HCT116 (cell line): Measurements from ENCODE around the gene BCL2L13. TPM values are rescaled to one million over a fixed set of nuclear protein-coding genes. Genes with fewer than 3 reads are reported as not detected.

ENCODE experiments used
- ATAC-seq: fragments of 200-7000 bp; cut with Tn5 transposase; 2 replicates; pipeline ENCODE4 v1.9.1; 2020; ENCODE audit warnings: mild to moderate bottlenecking, moderate library complexity
- BruUV-seq: library from RNA; stranded (reverse); fragments of 400-500 nt; replicated peaks from 2 replicates; lab custom pipeline; 2021; lab: Mats Ljungman, UMichigan
- CTCF ChIA-PET: fragments of 300-600 bp; sonication (Branson Sonifier 250); formaldehyde crosslinking; loops from one replicate; lab custom pipeline; 2021; ENCODE audit warnings: antibody characterized with exemption; lab: Charles Lee
- POLR2A ChIA-PET: fragments of 300-600, 350-600 bp; sonication (Branson Sonifier 250); formaldehyde crosslinking; loops from one replicate; lab custom pipeline; 2021; ENCODE audit warnings: antibody characterized with exemption; lab: Charles Lee
- RAD21 ChIA-PET, 2 experiments: fragments of 300-600 bp; sonication (Branson Sonifier 250); formaldehyde crosslinking; loops; one replicate each; lab custom pipeline; 2023; ENCODE audit warnings: low total read pairs in 2 of 2; ENCODE audit not compliant: uncharacterized antibody in 2 of 2, unreplicated experiment in 2 of 2, low non-redundant PET in 1 of 2; lab: Charles Lee
- DNase-seq: peaks from one replicate; pipeline ENCODE4 v3.0.0-alpha.2; 2010; ENCODE audit warnings: low read depth, low spot score
- H2AFZ ChIP-seq: fragments of 200-600 bp; shearing (Covaris generic), sonication (generic); 2 replicates; pipeline ENCODE4 v1.6.1; 2017; ENCODE audit warnings: low read depth, mixed run types, mixed read lengths, antibody characterized with exemption, low read length; ENCODE audit not compliant: poor library complexity, severe bottlenecking
- H3K27ac ChIP-seq: 2 replicates; pipeline ENCODE4 v1.5.1; 2012; ENCODE audit warnings: low read depth, low read length
- H3K27me3 ChIP-seq: fragments of 200-600 bp; sonication (generic); 2 replicates; pipeline ENCODE4 v1.6.1; 2016; ENCODE audit warnings: mixed run types, low read length, mixed read lengths; ENCODE audit not compliant: insufficient read depth
- H3K36me3 ChIP-seq, 2 experiments: fragments of 200-500 bp in 1 of 2; fragments of 200-600 bp in 1 of 2; sonication (Bioruptor generic) in 1 of 2; sonication (generic) in 1 of 2; 2 replicates each; pipeline versions ENCODE4 v1.5.1 to v1.6.1; 2014 to 2016; ENCODE audit warnings: low read length in 2 of 2, inconsistent platforms in 1 of 2, mixed read lengths in 1 of 2, mixed run types in 1 of 2; ENCODE audit not compliant: insufficient read depth in 2 of 2, control insufficient read depth in 1 of 2
- H3K4me1 ChIP-seq, 2 experiments: fragments of 200-600 bp in 1 of 2; sonication (generic) in 1 of 2; 2 replicates each; pipeline versions ENCODE4 v1.5.1 to v1.6.1; 2012 to 2017; ENCODE audit warnings: low read length in 2 of 2, inconsistent platforms in 1 of 2, mild to moderate bottlenecking in 1 of 2, mixed read lengths in 1 of 2, mixed run types in 1 of 2, moderate library complexity in 1 of 2; ENCODE audit not compliant: insufficient read depth in 2 of 2, control insufficient read depth in 1 of 2
- H3K4me2 ChIP-seq: fragments of 200-600 bp; sonication (generic); 2 replicates; pipeline ENCODE4 v1.6.1; 2017; ENCODE audit warnings: mixed run types, low read length, mixed read lengths
- H3K4me3 ChIP-seq, 2 experiments: fragments of 200-600 bp in 1 of 2; sonication (generic) in 1 of 2; replicated peaks in 1 of 2; 2 replicates each; pipeline ENCODE4 v1.5.1; 2011 to 2016; ENCODE audit warnings: low read length in 2 of 2, control low read depth in 1 of 2, low read depth in 1 of 2, mild to moderate bottlenecking in 1 of 2, mixed read lengths in 1 of 2, mixed run types in 1 of 2
- H3K79me2 ChIP-seq: fragments of 200-600 bp; sonication (generic); 2 replicates; pipeline ENCODE4 v1.6.1; 2017; ENCODE audit warnings: mild to moderate bottlenecking, mixed run types, low read length, moderate library complexity, mixed read lengths; ENCODE audit not compliant: insufficient read depth
- H3K9ac ChIP-seq: fragments of 200-600 bp; sonication (generic); 2 replicates; pipeline ENCODE4 v1.6.1; 2016; ENCODE audit warnings: low read length, mixed read lengths
- H3K9me2 ChIP-seq: fragments of 200-600 bp; sonication (generic), shearing (Covaris generic); 2 replicates; pipeline ENCODE4 v1.6.1; 2017; ENCODE audit warnings: mixed run types, mild to moderate bottlenecking, moderate library complexity; ENCODE audit not compliant: insufficient read depth
- H3K9me3 ChIP-seq, 2 experiments: fragments of 200-500 bp in 1 of 2; fragments of 200-600 bp in 1 of 2; sonication (Bioruptor generic) in 1 of 2; sonication (generic) in 1 of 2; 2 replicates each; pipeline ENCODE4 v1.6.1; 2014 to 2017; ENCODE audit warnings: low read length in 2 of 2, mixed read lengths in 2 of 2, inconsistent platforms in 1 of 2, low read depth in 1 of 2, mild to moderate bottlenecking in 1 of 2, mixed run types in 1 of 2, moderate library complexity in 1 of 2; ENCODE audit not compliant: control insufficient read depth in 1 of 2, insufficient read depth in 1 of 2
- H4K20me1 ChIP-seq: fragments of 200-600 bp; sonication (generic), shearing (Covaris generic); 2 replicates; pipeline ENCODE4 v1.6.1; 2017; ENCODE audit warnings: mixed run types, mild to moderate bottlenecking, moderate library complexity; ENCODE audit not compliant: insufficient read depth
- ATF3 ChIP-seq: IDR thresholded peaks from 2 replicates; pipeline ENCODE4 v1.6.1; 2012
- CBX3 ChIP-seq: IDR thresholded peaks from 2 replicates; pipeline ENCODE4 v1.6.1; 2012; ENCODE audit warnings: low read depth
- CTCF ChIP-seq, 3 experiments: fragments of 200-600 bp in 1 of 3; sonication (generic) in 1 of 3; IDR thresholded peaks in 2 of 3; conservative IDR thresholded peaks in 1 of 3; 2 replicates each; pipeline ENCODE4 v1.5.1; 2012 to 2017; ENCODE audit warnings: low read depth in 2 of 3, low read length in 2 of 3, antibody characterized with exemption in 1 of 3, borderline replicate concordance in 1 of 3, control low read depth in 1 of 3, mild to moderate bottlenecking in 1 of 3, mixed read lengths in 1 of 3, mixed run types in 1 of 3, moderate library complexity in 1 of 3; ENCODE audit not compliant: insufficient read depth in 1 of 3
- EGR1 ChIP-seq: IDR thresholded peaks from 2 replicates; pipeline ENCODE4 v1.6.1; 2012; ENCODE audit warnings: low read depth
- ELF1 ChIP-seq: IDR thresholded peaks from 2 replicates; pipeline ENCODE4 v1.6.1; 2012; ENCODE audit warnings: low read depth, borderline replicate concordance
- EZH2 ChIP-seq: fragments of 200-600 bp; sonication (generic); IDR thresholded peaks from 2 replicates; pipeline ENCODE4 v1.6.1; 2017; ENCODE audit warnings: antibody characterized with exemption, mixed run types
- EZH2phosphoT487 ChIP-seq: fragments of 200-600 bp; IDR thresholded peaks from 2 replicates; pipeline ENCODE4 v1.6.1; 2018; ENCODE audit warnings: antibody characterized with exemption, borderline replicate concordance
- FOSL1 ChIP-seq: IDR thresholded peaks from 2 replicates; pipeline ENCODE4 v1.6.1; 2012; ENCODE audit warnings: low read depth
- POLR2AphosphoS5 ChIP-seq: IDR thresholded peaks from 2 replicates; pipeline ENCODE4 v1.6.1; 2011; ENCODE audit warnings: mild to moderate bottlenecking, low read depth, low read length, moderate library complexity
- RAD21 ChIP-seq: IDR thresholded peaks from 2 replicates; pipeline ENCODE4 v1.6.1; 2012; ENCODE audit warnings: low read depth, mild to moderate bottlenecking
- REST ChIP-seq: IDR thresholded peaks from 2 replicates; pipeline ENCODE4 v1.6.1; 2012; ENCODE audit warnings: low read depth
- SIN3A ChIP-seq: IDR thresholded peaks from 2 replicates; pipeline ENCODE4 v1.6.1; 2012; ENCODE audit warnings: low read depth
- SRF ChIP-seq: IDR thresholded peaks from 2 replicates; pipeline ENCODE4 v1.6.1; 2012; ENCODE audit warnings: low read depth
- TCF7L2 ChIP-seq: IDR thresholded peaks from 2 replicates; pipeline ENCODE4 v1.7.0; 2011; ENCODE audit warnings: borderline replicate concordance, inconsistent platforms; ENCODE audit not compliant: insufficient read depth, insufficient read length; ENCODE audit errors: extremely low read depth
- YY1 ChIP-seq: IDR thresholded peaks from 2 replicates; pipeline ENCODE4 v1.6.1; 2011; ENCODE audit warnings: low read length, low read depth, moderate library complexity, mild to moderate bottlenecking; ENCODE audit not compliant: insufficient replicate concordance; ENCODE audit errors: extremely low read depth
- intact Hi-C: fragments of 100-400 bp; cut with micrococcal nuclease; formaldehyde crosslinking; loops from 2 replicates; pipeline ENCODE4 v1.10.0; 2022
- total RNA-seq: library from RNA; stranded (reverse); gene quantifications from one replicate; pipeline ENCODE4 v1.2.1, GENCODE V29; 2021; ENCODE audit not compliant: unreplicated experiment

The BCL2L13 gene
- total RNA-seq, 1 experiment from 2014 or later = 38.6 TPM

DNA sequence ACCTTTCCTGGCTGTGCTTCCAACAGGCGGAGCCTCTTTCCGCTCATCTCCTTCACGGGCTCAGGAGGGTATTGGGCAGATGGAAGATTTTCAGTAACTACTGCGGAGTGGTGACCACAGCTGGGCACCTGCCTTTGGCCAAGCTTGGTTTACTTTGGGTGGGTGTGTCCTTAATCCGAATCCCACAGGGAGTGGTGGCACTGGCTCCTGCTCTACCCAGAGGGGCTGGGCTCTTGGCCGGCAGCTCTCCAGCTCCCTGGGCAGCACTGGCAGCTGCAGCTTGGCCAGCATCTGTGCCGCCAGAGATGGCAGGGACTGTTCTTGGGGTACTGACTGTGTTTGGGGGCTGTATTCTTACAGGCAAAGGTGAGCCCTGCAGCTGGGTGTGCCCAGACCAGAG is 105.9 kb downstream of the BCL2L13 start:
- Histone ChIP-seq H4K20me1 (no peaks in the 10 kb centered on the region), H3K4me1 (no peaks in the 10 kb centered on the region), H3K27ac (no peak overlapping the region), H3K9me2 (no peaks in the 10 kb centered on the region), H3K4me2 (no peak overlapping the region), H3K36me3 (no peaks in the 10 kb centered on the region; a peak in 1 of 4 replicates), H3K27me3 (no peaks in the 10 kb centered on the region), H3K79me2 (no peaks in the 10 kb centered on the region), H3K9me3 (no peaks in the 10 kb centered on the region), H3K9ac (no peak overlapping the region), H3K4me3 (no peak overlapping the region), H2AFZ (no peak overlapping the region)
- ATAC-seq (no peak), DNase-seq (no peak)
- intact Hi-C loops = no loop called here
- no TSS peak for BruUV-seq
- POLR2A ChIA-PET = no interaction called here
- TF ChIP-seq EGR1 = no peak
- no peak for TF ChIP-seq TCF7L2
- TF ChIP-seq FOSL1 = no peak
- TF ChIP-seq YY1 = no peak
- no peak for TF ChIP-seq POLR2AphosphoS5
- TF ChIP-seq CTCF (IDR thresholded peaks at IDR 0.05 in 2 of 3, conservative IDR thresholded peaks at IDR 0.05 in 1 of 3; ENCODE audit: borderline replicate concordance in 1 of 3, insufficient read depth in 1 of 3, low read depth in 2 of 3, low read length in 2 of 3) = no peak
- TF ChIP-seq RAD21 = no peak
- TF ChIP-seq EZH2phosphoT487 = no peak
- no peak for TF ChIP-seq REST
- TF ChIP-seq CBX3 = no peak
- TF ChIP-seq EZH2 = no peak
- TF ChIP-seq SIN3A = no peak
- no peak for TF ChIP-seq ATF3
- TF ChIP-seq SRF = no peak
- no peak for TF ChIP-seq ELF1
- CTCF ChIA-PET = interaction anchor here (1.2 to 6.2 kb wide), 4 partner anchors 14 to 405 kb away, joined by 4 to 87 read pairs (median 9); partner anchors contain the start of gene USP18
- RAD21 ChIA-PET = no interaction called here
